ENCODE results near the gene VPS16.

DNA sequence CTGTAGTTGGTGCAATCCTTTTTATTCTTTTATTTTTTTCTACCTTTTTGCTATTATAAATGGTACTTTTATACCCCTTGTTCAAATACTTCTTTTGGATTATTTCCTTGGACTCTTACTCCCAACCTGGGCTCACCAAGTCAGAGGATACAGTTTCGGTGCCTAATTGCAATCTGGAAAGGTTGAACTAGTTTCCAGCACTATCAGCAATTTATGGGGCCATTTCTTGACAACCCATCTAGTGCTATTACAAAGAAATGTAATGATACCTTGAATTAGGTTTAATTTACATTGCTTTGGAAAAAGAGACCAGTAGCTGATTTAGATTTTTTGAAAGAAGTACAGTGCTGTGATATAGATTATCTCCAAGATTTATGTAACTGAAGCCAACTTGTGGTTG, 38.0 kb downstream of the VPS16 start:
- TF ChIP-seq, protein P1, sequence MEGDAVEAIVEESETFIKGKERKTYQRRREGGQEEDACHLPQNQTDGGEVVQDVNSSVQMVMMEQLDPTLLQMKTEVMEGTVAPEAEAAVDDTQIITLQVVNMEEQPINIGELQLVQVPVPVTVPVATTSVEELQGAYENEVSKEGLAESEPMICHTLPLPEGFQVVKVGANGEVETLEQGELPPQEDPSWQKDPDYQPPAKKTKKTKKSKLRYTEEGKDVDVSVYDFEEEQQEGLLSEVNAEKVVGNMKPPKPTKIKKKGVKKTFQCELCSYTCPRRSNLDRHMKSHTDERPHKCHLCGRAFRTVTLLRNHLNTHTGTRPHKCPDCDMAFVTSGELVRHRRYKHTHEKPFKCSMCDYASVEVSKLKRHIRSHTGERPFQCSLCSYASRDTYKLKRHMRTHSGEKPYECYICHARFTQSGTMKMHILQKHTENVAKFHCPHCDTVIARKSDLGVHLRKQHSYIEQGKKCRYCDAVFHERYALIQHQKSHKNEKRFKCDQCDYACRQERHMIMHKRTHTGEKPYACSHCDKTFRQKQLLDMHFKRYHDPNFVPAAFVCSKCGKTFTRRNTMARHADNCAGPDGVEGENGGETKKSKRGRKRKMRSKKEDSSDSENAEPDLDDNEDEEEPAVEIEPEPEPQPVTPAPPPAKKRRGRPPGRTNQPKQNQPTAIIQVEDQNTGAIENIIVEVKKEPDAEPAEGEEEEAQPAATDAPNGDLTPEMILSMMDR (conservative IDR thresholded peaks at IDR 0.05; ENCODE audit: low read length) = no peak
- TF ChIP-seq EZH2phosphoT487 (IDR thresholded peaks at IDR 0.05; ENCODE audit: borderline replicate concordance, low read depth, low read length) = no peak
